Activated CD8-positive, alpha-beta memory T cell treated with anti-CD3 and anti-CD28 coated beads, Interleukin-2, amount 50 U/mL, for 48 hours (primary cell): Measurements from ENCODE around the gene LIN7B.
"Not testable (repeated sequence)": the region's sequence is repeated elsewhere in the genome, so short reads cannot be mapped to it uniquely, and the experiment has no call there.

Experiments used
- DNase-seq: peaks from one replicate; pipeline ENCODE4 v3.0.0-alpha.2; 2020

LIN7B gene

DNA sequence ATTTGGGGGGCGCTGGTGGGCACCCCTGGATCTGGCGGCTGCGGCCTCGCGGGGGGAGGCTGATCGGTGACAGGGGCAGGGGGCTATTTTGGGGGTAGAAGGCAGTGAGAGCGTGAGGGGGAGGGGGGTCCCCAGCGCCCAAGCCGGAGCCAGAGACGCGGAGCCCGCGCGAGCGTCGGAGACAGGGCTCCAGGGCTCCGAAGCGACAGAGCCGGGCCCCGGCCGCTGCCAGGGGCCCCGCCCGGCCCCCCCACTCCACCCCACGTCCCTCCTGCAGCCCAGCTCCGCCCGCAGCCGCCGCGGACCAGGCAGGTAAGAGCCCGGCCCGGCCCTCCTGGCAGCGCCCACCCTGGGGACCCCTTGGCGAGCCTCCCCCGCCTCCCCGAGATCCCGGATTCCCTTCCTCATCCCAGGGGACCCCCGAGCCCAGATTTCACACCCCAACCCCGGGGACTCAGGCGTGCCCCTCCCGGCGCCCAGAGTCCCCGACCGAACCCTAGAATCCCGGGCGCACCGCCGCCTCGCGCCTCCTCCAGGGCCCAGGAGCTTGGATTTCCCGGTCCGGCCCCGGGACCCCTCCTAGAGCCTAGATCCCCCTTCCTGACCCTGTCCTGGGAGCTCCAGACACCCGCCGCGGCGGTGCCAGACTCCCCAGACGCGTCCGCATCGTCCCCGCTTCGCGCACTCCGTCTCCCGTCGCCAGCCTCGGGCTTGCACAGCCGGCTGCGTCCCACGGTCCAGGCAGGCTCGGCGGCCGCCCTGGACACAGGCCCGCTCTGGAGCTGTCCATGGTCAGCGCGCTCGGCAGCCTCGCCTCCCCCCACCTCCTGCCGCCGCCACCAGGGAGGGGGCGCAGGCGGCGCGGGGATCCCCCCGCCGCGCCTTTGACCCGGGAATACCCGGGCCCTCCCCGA is 5.5 kb downstream of the LIN7B start, which contains the start of gene PPFIA3:
TSS of gene PPFIA3 (plus strand) at position 134 of the 914 bp plus-strand sequence. CDS start 8,330 bp downstream, outside the sequence.
- DNase-seq = peak; percentile 69

DNA sequence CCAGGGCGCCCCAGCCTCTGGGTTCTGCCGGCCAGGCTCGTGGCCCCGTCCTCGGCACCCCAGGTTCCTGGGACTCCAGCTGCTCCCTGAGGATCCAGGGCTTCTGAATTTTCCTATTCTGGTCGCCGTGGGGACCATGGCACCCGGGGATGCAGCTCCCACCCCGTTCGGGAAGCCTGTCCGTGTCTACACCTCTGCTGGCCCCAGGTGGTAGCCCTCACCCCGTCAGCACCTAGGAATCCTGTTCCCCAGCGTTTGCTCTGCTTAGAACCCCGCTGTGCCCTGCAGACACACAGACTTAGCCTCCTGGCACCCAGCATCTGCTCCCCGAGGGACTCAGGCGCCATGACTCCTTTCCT is 6.1 kb downstream of the LIN7B start:
- DNase-seq = no peak

DNA sequence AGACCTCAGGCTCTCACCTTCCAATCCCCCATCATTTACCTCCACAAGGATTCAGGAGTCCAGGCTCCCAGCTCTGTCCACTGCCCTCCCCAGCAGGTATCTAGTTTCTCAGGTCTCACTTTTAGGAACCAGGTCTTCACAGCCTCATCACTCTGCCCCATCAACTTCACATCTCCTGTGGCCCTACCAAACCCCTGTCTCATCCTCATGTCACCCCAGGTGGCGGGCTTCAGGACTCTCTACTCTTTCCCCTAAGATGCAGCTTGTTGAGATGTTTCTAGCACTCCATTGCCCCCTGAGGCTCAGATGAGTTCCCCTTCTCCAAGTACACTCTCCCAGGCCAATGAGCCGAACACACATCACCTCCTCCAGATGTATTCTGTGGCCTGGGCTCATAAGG is 6.7 kb downstream of the LIN7B start:
- no peak for DNase-seq

DNA sequence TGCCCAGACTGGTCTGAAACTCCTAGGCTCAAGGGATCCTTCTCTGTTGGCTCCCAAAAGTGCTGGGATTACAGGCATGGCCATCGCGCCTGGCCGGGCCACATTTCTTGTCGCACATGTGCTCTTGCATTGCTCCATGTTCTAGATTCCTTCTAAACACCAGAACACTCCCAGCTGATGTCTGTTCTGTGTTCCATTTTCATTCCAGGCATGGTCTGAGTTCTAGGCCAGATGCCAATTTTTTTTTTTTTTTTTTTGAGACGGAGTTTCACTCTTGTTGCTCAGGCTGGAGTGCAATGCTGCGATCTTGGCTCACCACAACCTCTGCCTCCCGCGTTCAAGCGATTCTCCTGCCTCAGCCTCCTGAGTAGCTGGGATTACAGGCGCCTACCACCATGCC is 7.7 kb downstream of the LIN7B start:
- DNase-seq = not testable (repeated sequence)

DNA sequence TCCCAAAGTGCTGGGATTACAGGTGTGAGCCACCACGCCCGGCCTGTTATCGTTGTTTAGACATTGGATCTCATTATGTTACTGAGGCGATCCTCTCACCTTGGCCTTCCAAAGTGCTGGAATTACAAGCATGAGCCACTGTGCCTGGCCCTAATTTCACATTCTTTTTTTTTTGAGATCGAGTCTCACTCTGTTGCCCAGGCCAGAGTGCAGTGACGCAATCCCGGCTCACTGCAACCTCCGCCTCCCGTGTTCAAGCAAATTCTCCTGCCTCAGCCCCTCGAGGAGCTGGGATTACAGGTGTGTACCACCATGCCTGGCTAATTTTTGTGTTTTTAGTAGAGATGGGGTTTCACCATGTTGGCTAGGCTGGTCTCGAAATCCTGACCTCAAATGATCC is 9.1 kb downstream of the LIN7B start:
- not testable (repeated sequence) for DNase-seq

DNA sequence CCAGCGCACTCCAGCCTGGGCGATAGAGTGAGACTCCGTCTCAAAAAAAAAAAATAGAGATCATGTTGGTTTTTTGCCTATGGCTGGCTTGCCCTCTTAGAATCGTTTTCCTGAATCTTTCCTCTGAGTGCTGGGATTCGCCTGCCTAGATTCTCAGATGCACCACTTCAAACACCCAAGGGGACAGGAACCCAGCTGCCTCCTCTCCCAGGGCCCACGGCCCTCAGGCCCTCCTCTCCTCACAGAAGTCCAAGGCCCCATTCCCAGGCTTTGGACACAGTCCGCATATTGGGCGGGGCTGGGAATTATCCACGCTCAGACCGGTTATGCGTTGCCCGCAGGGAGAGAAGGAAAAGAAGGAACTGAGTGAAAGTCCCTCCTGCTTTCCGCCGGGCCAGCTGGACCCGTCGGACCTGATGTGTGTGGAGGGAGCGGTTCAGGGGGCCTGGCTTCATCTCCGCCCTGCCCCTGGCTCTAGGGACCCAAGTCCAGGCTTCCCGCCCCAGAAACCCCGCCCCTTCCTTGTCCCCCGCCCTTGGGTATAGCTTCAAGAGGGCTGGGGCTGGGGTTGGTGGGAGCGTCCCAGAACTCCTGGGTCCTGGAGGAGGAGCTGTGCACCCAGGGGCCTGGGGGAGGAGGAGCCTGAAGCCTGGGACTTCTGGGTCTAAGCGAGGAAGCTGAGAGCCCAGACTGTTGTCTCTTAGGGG is 11.0 kb downstream of the LIN7B start:
- DNase-seq = no peak

DNA sequence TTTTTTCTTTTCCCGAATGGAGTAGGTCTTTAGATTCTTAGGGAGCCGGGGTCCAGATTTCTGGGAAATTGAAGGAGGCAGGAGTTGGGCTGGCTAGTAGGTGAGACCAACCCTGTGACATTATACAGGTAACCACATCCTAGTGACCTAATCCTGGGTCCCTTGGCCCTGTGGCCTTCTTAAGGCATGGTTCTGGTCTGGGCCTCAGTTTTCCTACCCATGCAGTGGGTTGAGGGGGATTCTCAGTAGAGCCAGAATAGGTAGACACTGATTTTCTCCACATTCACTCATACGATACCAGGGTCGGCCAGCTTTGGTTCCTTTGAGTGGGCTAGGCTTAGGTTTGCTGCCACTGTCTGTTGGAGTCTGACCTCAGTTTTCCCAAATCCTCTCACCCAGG is 12.4 kb downstream of the LIN7B start:
- no peak for DNase-seq

DNA sequence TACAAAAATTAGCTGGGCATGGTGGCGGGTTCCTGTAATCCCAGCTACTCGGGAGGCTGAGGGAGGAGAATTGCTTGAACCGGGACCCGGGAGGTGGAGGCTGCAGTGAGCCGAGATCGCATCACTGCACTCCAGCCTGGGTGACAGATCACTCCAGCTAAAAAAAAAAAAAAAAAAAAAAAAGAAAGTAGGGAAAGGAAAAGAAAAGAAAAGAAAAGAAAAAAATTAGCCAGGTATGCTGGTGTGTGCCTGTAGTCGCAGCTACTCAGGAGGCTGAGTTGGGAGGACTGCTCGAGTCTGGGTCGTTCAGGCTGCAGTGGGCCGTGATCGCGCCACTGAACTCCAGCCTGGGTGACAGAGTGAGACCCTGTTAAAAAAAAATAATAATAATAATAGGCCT is 13.1 kb downstream of the LIN7B start:
- not testable (repeated sequence) for DNase-seq

DNA sequence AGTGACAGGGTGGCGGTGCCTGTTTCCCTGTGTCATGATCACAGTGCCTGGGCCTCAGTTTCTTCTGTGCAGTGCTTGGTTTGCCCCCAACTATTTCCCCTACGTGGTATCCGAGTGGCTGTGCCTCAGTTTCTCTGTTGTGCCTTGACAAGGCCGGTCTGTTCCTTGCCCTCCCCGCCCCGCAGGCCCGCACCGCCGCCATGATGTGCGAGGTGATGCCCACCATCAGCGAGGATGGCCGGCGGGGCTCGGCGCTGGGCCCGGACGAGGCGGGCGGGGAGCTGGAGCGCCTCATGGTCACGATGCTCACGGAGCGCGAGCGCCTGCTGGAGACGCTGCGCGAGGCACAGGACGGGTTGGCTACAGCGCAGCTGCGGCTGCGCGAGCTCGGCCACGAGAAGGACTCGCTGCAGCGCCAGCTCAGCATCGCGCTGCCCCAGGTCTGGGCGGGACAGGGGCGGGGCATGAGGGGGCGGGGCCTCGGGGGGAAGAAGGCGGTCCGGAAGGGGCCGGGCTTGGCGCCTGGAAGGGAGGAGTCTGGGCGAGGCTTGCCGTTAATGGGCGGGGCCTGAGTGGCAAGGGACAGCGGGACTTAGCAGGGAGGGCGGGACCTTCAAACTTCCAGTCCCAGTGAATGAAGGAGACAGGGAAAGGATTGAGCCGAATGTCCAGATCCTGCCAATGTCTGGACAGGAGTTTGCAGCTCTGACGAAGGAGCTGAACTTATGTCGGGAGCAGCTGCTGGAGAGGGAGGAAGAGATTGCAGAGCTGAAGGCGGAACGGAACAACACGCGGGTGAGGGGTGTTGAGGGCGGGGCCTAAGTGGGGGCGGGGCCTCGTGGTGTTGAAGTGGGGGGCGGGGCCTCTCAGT is 13.7 kb downstream of the LIN7B start:
- DNase-seq = peak; percentile 95

DNA sequence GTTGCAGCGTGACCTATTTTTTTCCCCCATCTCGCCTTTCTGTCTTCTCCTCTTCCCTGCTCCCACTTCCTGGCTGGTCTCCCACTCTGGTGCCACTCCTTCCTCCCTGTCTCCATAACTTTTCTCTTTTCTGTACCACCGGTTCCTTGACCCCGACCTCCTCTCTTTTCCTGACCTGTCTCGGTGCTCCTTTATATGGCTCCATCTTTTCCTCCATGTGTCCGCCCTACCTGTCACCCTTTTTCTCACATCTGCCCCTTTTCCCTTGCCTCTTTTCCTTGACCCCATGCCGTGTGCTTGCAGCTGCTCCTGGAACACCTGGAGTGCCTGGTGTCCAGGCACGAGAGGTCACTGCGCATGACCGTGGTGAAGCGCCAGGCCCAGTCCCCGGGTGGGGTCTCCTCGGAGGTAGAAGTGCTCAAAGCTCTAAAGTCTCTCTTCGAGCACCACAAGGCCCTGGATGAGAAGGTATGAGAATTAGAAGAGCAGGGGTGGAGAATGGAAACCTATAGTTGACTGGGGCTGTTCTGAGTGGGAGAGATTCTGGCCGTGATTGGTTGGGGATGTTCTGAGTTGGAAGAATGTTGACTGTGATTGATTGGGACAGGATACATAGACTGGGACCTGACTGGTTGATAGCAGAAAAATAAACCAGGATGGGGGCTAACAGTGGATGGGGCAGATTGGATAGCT is 14.5 kb downstream of the LIN7B start:
- no peak for DNase-seq

DNA sequence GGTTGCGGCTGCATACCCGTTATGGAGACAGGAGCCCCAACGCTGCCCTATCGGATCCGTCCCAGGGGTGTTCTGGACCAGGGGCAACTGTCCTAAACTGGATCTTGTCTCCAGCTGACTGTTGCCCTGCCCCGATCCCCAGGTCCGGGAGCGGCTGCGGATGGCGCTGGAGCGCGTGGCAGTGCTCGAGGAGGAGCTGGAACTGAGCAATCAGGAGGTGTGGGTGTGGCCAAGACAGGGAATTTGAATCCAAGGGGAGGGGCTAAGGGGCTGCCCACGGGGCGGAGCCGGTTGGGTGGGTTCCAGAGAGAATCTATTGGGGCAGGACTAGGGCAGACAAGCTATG is 15.0 kb downstream of the LIN7B start:
- DNase-seq = no peak

DNA sequence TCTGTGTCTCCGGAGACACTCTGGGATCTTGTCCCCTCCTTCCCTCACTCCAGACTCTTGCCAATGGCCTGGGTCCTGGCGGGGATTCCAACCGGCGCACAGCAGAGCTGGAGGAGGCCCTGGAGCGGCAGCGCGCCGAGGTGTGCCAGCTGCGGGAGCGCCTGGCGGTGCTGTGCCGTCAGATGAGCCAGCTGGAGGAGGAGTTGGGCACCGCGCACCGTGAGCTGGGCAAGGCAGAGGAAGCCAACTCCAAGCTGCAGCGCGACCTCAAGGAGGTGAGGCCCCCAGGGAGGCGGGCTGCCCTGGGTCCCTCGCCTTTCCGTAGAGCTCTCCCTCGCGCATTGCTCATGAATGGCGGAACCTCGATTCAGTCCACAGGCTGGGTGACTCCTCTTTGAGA is 16.2 kb downstream of the LIN7B start:
- no peak for DNase-seq

DNA sequence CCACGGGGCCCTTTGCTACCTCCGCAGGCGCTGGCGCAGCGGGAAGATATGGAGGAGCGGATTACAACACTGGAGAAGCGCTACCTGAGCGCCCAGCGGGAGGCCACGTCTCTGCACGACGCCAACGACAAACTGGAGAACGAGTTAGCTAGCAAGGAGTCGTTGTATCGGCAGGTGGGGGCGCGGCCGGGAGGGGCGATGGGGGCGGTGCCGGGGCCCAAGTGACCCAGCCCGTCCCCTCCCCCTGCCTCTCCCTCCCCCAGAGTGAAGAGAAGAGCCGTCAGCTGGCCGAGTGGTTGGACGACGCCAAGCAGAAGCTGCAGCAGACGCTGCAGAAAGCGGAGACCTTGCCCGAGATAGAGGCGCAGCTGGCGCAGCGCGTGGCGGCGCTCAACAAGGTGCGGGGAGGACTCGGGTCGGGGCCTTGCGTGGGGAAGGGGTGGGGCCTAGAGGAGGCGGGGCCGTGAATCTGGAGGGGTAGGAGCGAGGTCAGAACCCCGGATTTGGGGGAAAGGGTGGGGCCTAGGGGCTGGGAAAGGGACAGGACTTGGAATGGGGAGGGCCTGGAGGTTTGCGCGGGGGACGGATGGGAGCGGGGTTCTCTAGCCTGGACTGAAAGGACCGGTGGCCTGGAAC is 18.9 kb downstream of the LIN7B start:
- no peak for DNase-seq

DNA sequence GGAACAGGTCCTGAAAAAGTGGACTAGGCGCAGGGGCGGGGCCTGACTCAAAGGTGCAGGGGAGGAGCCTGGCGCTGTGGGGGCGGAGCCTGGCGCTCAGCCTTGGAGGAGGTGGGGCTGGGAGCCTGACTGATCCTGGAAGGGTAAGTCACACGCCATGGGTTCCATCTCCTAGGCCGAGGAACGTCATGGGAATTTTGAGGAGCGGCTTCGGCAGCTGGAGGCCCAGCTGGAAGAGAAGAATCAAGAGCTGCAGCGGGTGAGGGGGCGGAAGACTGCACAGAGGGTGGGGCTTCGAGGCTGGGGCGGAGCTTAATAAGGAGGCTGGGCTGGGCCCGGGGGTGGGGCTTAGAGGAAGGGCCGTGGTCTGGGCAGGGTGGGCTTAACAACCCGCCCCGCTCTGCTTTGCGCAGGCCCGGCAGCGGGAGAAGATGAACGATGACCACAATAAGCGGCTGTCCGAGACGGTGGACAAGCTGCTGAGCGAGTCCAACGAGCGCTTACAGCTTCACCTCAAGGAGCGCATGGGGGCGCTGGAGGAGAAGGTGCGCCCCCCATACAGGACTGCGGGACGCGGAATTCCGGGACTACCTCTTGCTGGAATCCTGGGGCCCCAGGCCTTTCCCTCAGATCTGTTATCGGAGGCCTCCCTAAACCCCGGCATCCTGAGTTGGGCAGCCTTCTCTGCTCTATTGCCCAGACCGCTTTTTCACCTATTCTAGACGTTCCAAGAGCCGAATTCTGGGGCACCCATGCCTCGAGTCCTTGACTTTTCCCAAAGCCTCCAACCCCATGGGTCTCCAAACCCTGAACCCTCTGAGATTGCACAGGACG is 19.7 kb downstream of the LIN7B start:
- peak; percentile 79 for DNase-seq

DNA sequence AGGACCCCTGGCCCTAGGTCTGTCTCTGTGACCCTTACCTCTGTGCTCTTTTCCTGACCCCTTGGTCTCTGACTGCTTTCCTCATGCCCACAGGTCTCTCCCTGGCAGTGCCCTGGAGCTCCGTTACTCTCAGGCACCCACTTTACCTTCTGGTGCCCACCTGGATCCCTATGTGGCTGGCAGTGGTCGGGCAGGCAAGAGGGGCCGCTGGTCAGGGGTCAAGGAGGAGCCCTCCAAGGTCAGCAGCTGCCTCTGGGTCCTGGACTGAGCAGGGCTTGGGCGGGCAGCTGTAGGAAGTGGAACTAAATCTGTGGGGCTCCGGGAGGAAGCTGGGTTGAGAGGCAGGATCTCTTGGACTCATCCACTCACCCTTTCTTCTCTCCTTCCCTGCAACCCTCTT is 21.5 kb downstream of the LIN7B start:
- no peak for DNase-seq

DNA sequence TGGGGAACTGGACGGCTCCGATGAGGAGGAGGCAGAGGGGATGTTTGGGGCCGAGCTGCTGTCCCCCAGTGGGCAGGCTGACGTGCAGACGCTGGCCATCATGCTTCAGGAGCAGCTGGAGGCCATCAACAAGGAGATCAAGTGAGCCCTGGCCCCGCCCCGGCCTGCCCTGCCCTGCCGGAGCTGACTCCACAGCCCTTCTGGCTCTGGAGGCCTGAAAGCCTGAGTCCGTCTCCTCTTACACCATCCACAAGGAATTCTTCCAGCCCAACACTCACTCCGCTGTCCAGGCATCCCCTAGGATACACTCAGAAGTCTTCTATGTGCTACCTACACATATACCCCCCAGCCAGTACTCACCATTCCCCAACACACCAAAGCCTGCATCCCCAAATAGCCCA is 22.6 kb downstream of the LIN7B start:
- no peak for DNase-seq

DNA sequence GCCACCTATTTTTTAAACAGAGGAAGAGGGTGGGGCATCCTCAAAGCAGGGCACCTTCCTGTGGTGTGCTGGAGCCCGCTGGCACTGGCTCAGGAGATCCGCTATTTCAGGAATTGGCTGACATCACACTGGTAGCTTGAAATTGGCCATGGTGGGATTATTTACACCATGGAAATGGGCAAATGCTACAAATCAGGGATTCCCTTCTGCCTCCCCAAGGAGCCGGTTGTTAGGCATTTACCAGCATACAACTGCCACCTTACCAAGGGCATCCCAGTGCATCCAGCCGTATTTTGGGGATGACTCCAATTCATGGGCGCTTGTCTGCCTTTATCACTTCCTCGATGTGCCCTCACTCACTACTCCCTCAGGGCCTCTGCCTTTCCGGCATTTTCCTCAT is 26.8 kb downstream of the LIN7B start:
- no peak for DNase-seq

DNA sequence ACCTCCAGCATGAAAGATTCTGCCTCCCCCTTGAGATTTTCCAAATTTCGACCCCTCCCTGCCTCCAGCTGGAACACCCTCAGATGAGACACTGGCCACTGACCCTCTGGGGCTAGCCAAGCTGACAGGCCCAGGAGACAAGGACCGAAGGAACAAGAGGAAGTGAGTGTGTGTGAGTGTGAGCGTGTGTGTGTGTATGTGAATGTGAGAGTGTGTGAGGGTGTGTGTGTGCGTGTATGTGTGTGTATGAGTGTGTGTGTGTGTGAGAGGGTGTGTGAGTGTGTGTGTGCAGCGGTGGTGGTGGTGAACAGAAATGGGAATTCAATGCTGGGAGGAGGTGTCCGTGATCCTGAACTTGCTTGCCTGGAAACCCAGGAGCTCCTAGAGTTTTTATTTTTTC is 27.2 kb downstream of the LIN7B start:
- DNase-seq = no peak

DNA sequence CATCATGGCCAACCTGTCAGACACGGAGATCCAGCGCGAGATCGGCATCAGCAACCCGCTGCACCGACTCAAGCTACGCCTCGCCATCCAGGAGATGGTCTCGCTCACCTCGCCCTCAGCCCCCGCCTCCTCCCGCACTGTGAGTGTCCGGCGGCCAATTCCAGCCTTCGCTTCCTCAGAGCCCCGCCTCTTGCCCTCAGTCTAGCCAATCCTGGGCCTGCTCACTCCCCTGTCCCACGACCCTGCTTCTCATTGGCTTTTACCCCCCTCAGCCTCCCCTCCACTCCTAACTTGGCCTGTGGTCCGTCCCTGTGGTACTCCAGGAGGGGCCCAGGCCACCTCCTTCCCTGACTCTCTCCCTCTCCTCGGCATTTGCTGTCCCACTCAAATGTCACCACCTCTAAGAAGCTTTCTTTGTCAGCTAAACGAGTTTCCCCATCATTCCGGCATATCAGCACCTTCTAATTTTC is 28.7 kb downstream of the LIN7B start:
- peak; percentile 85 for DNase-seq

DNA sequence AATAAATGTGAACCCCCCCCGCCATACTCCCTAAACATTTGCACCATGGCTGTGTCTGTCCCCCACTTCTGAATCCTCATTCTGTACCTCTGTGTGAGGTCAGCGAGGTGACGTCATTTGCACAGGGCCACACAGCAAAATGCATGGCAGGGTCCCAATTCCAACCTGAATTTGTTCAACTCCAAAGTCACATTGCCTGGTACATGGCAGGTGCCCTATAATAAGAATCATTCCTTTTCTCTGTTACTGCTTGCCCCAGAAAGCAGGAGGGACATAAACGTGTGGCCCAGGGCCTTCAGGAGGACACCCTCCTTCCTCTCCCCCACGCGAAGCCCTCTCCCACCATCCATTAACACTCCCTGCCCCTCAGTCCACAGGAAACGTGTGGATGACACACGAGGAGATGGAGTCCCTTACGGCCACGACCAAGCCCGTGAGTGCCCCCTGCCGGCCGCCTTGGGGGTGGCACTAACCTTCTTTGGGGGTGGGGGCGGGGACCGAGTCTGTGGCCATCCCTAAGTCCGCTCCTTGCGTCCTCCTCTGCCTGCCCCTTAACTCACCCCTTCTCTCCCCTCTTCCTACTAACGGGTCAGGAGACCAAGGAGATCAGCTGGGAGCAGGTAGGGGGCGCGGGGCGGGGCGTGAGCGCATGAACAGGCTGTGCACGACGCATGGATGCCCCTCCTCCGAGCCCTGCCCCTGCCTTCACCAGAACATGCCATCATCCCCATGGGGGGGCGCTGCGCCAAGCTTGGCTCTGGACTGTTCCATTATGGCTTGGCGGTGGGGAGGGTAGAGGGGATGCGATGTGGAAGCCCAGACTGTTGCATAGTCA is 31.6 kb downstream of the LIN7B start:
- peak; percentile 97 for DNase-seq
